HG02840 (cell line): ENCODE measurements around the gene ATG9B.
"Not testable (repeated sequence)": the region's sequence is repeated elsewhere in the genome, so short reads cannot be mapped to it uniquely, and the experiment has no call there.

Experiments used
- ATAC-seq: cut with Tn5 transposase; IDR thresholded peaks from one replicate; pipeline ENCODE4 v1.9.1; 2021; ENCODE audit warnings: mild to moderate bottlenecking, moderate library complexity, moderate number of reproducible peaks; ENCODE audit not compliant: unreplicated experiment, low FRiP score

The ATG9B gene

GRCh38 chr7:151038951-151039849 is 14.9 kb upstream of the ATG9B start:
- no peak for ATAC-seq

GRCh38 chr7:151035902-151036301 is 11.6 kb upstream of the ATG9B start:
- ATAC-seq: no peak

- no peak for ATAC-seq
Observed at GRCh38 chr7:151035026-151035717, 10.9 kb upstream of the ATG9B start.

DNA sequence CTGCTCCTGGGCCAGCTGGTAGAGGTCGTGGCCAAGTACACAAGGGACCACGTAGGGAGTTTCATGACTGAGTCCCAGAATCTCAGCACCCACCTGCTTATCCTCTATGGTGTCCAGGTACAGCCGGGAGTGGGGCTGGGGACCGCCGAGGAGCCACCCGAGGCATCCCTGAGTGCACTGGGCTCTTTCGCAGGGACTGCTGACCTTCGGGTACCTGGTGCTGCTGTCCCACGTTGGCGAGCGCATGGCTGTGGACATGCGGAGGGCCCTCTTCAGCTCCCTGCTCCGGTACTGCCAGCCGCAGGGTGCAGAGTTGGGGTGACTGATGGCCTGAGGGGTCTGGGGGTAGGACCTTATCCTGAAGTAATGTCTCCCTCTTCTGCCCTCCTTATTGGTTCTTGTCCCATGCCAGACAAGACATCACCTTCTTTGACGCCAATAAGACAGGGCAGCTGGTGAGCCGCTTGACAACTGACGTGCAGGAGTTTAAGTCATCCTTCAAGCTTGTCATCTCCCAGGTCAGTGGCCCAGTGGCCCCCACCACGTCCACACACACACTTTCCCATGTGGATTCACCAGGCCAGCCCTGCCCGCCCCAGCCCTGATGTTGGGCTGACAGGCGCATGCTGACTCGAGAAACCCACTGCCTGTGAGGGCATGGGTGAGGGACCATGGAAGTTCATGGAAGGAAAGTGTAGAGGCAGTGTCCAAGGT is 10.2 kb upstream of the ATG9B start:
- no peak for ATAC-seq

GRCh38 chr7:151033864-151034249 is 9.6 kb upstream of the ATG9B start:
- ATAC-seq: no peak

- ATAC-seq: no peak
Observed at GRCh38 chr7:151032936-151033863, 8.9 kb upstream of the ATG9B start.

GRCh38 chr7:151031011-151031410 is 6.7 kb upstream of the ATG9B start:
- no peak for ATAC-seq

DNA sequence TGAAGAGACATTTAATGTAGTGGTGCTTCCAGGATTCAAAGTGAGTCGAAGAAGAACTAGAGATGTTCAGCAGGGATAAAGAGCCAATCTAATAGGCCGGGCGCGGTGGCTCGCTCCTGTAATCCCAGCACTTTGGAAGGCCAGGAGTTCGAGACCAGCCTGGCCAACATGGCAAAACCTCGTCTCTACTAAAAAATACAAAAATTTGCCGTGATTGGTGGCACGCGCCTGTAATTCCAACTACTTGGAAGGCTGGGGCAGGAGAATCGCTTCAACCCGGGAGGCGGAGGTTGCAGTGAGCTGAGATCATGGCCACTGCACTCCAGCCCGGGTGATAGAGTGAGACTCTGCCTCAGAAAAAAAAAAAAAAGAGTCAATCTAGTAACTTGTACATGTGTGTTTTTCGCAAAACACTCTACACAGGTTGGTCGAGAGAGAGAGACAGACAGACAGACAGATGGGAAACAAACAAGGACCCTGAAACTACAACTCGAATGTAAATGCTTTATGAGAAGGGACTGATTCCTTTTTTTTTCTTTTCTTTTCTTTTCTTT is 4.7 kb upstream of the ATG9B start:
- no peak for ATAC-seq

DNA sequence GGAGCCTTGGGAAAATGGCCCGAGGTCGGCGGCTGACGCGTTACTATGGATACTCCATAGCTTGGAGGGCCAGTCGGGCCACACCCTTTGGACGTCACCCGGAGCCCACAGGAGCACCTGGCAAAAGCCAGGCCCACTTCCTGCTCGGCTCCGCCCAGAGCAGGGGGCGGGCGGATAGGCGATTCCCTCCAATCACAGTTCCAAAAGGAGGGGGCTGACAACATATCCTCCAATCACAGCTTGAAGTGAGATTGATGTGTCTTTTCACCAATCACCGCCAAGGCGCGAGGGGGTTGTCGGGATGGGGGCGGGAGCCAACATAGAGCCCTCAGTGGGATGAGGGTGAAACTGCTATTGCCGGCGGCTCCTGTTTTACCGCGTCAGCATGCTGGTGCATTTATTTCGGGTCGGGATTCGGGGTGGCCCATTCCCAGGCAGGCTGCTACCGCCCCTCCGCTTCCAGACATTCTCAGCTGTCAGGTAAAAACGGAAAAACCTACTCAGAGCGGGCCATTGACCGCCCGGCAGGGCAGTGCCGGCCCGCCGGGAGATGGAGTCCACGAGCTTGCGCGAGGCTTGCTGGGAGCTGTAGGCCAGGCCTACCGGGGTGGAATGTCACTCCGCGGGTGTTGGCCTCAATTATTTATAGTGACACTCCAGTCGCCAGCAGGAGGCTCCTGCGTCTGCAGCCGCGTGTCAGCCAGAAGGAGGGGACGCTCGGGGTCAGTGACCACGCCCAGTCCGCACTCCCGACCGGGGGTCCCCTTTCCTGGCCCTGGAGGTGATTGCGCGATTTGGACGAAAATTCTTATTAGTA is 4.0 kb upstream of the ATG9B start, which contains the start of gene ABCB8:
TSS of gene ABCB8 (plus strand) at position 320 of the 817 bp plus-strand sequence. CDS start at position 386, 66 bp downstream.
- ATAC-seq: peak; percentile 97

DNA sequence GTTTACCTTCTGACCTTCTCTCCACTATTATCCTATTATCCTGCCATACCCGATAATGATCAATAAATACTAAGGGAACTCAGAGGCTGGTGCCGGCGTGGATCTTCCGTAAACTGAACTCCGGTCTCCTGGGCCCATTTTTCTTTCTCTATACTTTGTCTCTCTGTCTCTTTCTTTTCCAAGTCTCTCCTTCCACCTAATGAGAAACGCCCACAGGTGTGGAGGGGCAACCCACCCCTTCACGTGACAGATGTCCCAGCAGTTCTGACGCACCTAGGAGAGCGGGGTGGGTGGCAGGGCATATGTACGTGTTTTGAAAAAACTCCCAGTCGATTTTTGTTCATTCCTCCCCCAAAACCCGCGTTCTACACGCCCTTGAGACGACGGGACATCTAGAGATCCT is 3.4 kb upstream of the ATG9B start:
- peak; percentile 2 for ATAC-seq

DNA sequence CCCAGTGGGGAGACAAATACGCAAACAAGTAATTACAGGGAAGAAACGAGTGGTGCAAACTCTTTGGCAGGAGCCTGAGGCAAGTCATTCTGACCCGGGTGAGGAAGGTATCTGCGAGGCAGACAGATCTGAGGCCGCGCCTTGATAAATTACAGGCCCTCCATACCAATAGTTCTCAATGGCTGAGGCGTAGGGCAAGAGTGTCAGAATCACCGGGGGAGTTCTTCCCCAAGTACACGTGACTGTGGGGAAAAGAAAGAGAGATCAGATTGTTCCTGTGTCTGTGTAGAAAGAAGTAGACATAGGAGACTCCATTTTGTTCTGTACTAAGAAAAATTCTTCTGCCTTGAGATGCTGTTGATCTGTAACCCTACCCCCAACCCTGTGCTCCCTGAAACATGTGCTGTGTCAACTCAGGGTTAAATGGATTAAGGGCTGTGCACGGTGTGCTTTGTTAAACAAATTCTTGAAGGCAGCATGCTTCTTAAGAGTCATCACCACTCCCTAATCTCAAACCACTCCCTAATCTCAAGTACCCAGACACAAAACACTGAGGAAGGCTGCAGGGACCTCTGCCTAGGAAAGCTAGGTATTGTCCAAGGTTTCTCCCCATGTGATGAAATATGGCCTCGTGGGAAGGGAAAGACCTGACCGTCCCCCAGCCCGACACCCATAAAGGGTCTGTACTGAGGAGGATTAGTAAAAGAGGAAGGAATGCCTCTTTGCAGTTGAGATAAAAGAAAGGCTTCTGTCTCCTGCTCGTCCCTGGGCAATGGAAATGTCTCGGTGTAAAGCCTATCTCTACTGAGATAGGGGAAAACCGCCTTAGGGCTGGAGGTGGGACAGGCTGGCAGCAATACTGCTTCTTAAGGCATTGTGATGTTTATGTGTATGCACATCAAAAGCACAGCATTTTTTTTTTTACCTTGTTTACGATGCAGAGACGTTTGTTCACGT is 2.8 kb upstream of the ATG9B start:
- not testable (repeated sequence) for ATAC-seq

DNA sequence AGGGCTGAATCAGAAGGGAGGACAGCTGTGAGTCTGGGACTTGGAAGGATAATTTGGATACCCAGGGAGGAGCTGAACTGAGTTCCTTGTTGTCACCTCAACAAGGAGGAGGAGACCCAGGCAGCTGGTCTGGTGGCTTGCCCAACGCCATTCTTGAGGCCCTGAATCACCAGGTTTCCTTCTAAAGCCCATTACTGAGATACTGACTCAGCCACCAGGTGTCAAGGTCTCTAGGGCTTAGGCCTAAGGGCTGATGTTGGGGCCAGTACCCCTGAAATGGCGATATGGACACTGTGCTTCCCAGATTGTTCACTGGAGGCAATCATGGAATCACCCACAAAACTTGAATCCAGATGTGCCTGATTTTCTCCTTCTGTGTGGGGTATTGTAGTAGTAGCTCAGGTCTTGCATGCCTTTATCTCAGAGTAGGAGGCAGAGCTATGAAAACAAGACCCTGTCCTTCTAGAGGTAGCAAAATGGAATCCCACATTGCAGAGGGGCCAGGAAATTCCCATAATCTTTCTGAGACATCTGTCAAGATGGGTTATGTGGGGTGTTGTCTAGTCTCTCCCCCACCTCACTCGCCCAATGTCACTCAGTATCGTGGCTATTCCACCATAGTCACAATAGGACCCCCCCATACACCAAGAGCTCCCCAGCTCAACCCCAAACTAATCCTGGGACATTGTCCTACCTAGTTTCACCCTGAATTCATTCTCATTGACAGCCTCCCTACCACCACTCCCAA is 1.8 kb upstream of the ATG9B start:
- no peak for ATAC-seq

DNA sequence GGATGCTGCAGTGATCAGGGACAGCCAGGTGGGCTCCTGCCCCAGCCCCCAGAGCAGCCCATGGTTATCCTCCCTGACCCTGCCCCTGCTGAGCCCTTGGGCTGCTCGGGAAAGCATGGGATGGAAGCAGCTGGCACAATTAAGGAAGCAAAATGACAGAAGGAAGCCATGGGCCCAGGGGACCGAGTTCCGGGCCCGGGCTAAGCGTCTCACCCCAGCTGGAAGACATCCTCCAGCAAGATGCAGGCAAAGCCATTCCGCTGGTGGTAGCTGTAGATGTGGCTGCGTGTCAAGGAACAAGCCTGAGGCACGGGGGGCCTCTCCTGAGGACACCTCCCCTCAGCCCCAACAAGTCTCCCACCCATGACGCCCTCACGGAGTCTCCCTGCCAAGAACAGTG is 1.1 kb downstream of the ATG9B start:
- no peak for ATAC-seq

GRCh38 chr7:151020231-151020630 is 4.1 kb downstream of the ATG9B start:
- ATAC-seq: no peak

DNA sequence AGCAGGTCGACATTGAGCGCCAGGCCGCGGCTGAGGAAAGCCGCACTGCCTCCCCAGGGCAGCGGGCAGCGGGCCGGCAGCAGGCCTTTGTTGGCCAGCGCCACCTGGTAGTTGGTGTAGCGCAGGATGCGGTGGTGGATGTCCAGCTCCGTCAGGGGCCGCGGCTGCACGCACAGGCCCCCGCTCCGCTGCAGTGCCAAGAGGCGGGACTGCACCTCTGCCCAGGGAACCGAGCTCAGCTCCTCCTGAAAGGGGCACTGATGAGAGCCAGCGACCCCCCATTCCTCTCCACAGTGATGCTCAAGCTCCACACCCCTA is 5.2 kb downstream of the ATG9B start:
- no peak for ATAC-seq

DNA sequence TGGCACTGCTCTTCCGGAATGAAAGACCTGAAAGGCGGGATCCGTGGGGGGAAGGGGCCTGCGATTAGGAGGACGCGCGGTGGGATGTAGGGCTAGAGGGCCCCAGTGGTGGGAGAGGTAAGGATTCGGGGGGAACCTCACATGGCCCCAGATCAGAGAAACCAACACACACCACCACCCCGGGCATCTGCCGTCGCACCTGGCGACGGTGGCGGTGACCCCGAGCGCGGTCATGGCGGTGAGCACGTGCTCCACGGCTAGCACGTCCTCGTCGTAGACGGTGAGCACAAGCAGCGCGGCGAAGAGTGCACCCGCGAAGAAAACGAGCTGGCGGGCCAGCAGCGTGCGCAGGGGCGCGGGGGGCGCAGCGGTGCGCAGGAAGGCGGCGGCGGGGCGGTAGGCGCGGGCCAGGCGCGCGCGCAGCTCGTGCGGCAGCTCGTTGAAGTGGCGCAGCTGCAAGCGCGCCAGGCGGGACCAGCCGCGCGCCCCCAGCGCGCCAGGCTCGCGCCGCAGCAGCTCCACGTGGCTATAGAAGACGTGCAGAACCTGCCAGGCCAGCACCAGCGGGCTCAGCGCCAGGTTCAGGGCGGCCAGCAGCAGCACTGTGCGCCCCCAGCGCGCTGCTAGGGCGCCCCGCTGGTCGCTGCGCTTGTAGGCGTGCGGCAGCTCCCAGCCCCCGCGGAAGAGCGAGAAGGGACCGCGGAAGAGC is 5.7 kb downstream of the ATG9B start:
- no peak for ATAC-seq
